ENCODE measurements around the gene MSI1.
A peak's percentile ranks its signal among the peaks of the same experiment; 100 is the strongest.

Gene MSI1

DNA sequence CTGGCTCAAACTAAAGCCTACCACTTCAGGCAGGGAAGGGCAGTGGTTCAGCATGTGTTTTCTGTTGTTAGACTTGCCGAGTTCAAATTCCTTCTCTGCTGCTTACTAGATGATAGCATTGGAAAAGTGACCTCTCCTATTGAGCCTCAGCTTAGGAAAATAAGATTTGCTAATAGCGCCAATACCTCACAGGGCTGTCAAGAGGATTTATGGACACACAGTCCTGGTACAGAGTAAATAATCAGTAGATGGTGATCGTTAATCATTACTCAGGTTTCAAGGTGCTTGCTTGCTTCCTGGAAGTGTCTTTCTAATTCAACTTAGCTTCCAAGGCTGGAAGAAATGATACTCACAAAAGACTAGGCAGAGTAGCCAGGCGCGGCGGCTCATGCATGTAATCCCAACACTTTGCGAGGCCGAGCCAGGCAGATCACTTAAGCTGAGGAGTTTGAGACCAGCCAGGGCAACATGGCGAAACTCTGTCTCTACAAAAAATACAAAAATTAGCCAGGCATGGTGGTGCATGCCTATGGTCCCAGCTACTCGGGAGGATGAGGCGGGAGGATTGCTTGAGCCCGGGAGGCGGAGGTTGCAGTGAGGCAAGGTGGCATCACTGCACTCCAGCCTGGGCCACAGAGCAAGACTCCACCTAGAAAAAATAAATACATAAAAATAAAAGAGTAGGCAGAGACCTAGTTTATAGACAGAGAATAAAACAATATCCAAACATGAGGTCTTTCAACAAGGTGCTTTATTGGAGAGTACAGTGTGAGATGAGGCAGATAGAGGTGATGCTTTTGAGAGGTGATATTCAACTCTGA lies 47.4 kb downstream of the MSI1 start:
- no peak for DNase-seq (ENCODE audit: low read depth)

DNA sequence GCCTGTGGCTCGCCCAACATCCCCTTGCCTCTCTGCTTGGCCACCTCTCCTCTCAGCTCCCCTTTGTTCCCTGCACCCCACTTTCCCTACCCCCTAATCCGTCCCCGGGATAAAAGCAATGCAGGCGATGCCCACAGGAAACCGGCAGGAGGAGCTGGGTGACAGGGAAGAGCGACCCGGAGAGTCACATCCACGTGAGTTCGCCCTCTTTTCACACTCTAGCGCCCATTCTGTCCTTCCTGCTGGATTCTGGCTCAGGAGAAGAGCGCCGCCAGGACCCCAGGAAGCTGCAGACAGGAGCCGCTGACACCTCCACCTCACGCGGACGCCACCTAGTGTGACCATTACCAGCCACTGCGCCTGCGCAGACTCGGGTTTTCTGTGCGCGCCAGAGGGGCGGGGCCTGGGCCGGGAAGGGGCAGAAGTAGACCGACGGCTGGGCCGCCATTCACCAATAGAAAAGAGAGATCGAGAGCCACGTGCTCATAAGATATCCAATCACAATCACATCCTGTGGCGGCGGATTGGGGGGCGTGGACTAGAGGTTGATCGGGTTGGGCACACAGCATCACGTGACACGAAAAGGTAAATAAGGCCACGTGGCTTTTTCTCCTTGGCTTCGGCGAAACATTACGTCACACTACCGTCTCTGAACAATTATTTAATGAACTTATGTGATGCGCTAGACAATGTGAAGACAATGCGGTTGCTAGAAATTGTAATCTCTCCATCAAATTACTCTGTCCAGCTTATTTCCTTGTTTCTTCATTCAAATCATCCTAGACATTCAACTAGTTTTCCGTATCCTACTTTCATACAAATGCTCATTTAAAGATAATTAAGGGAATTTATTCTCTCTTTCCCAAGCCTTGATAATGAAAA lies 51.5 kb downstream of the MSI1 start:
- peak; percentile 99 for DNase-seq (ENCODE audit: low read depth)

DNA sequence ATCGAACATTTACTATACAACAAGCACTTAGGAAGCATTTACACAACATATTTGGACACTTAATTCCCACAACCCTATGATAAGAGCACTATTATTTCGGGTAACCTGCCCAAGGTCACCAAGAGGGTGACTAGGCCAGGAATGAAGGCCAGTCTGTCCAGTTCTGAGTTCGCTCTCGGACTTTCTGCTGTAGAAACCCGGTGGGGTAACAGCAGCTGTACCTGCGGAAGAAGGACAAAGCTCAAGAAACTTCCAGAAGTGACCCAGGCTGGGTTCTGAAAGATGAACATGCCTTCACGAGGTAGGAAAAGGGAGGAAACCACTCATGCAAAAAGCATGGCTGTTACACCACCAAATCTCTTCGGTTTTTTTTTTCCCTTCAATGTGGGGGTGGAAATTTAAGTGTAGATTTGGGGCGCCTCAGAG lies 52.2 kb downstream of the MSI1 start:
- no peak for DNase-seq (ENCODE audit: low read depth)

DNA sequence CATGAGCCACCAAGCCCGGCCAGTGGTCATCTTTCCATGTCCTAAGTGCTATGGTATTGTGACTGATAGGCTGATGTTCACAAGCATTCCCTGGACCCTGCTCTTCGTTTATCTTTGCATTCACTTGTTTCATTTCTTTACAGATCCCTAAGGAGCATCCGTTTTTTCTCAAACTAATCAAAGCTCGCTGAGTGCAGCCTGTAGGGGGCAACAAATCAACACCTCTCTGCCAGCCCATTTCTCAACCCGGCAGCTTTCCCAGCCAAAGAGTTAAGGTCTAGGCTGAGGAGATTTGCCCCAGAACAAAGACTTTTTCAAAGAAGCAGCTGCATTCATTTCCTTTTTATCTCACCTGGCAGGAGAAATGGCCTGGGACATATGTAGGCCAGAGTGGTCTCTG lies 54.7 kb downstream of the MSI1 start:
- no peak for DNase-seq (ENCODE audit: low read depth)

DNA sequence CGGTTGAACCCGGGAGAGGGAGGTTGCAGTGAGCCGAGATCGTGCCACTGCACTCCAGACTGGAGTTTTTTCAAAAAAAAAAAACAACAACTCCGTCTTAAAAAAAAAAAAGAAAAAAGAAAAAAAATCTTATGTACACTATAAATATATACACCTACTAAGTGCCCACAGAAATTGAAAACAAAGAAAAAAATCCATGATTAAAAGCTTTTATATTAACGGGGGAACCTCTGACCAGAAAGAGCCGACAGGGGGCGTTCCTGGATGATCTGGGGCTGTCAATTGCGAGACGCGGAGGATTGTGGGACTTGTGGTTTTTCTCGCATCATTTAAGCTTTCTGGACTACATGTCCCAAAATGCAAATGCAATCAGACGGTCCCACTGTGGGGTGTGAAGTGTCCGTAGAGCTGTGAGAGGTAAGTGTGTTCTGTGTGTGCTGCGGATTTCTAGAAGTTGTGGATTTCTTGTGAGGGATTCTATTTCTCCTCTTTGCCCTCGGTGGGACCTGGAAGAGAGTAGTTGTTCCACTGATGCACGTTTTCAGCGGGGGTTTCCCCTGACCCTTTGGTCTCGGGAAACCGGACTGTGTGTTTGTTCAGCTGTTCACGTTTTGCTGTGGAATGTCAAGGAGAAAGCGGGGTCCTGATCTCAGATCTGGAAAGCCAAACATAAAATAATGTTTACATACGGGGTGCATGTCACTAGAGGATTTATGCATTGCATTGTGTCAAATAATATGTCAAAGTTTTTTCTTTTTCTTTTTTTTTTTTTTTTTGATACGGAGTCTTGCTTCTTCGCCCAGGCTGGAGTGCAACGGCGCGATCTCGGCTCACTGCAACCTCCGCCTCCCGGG lies 66.8 kb downstream of the MSI1 start, which contains the start of gene SIRT4:
SIRT4 (plus strand) TSS at position 360 of the 854 bp plus-strand sequence. CDS start 1,241 bp downstream, outside the sequence.
- DNase-seq (ENCODE audit: low read depth) = peak; percentile 88

DNA sequence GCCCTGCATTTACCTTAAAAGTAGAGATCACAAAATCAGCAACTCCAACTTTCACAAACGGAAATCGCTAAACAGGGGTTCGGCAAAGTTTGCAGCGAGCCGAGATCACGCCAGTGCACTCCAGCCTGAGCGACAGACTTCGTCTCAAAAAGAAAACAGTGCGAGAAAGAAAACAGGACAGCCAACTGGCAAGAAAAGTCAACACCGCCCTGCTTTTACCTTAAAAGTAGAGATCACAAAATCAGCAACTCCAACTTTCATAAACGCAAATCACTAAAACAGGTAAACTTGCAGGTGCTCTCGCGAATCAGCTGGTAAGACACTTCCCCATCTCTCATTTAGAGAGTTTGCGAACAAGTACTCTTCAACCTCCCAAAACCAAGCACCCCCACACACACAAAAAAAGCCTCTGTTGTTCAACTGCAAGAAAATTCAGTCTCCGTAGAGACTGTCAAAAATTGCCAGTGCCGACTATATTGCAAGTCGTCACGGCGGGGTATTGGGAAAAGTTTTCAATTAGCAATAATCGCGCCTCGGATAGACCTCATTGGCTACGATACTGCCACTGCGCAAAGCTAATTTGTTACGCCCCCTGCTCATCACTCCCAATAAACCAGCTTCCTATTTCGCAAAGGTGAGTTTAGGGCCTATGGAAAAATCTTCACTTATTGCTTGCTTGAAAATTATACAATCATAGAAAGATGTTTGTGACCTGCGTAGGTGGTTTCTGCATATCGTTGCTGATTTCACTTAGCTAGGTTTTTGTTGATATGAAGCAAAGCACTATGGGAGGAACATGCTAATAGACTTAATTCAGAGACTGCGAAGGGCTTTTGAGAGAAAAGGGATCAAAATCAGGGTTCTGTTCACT lies 76.1 kb downstream of the MSI1 start, which contains the start of gene RNU4-1:
RNU4-1 (minus strand) TSS at position 577 of the 871 bp plus-strand sequence.
- peak; percentile 88 for DNase-seq (ENCODE audit: low read depth)

DNA sequence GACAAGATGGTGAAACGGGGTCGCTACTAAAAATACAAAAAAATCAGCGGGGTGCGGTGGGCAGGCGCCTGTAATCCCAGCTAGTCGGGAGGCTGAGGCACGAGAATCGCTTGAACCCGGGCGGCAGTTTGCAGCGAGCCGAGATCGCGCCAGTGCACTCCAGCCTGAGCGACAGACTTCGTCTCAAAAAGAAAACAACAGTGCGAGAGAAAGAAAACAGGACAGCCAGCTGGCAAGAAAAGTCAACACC lies 76.6 kb downstream of the MSI1 start:
- DNase-seq (ENCODE audit: low read depth) = no peak
